HUDEP-2 (cell line): Measurements from ENCODE around the gene TOMM20.
"Not testable (repeated sequence)": the region's sequence is repeated elsewhere in the genome, so short reads cannot be mapped to it uniquely, and the experiment has no call there.

Experiments used
- DNase-seq, 76 experiments: peaks; one replicate each; lab custom pipeline; 2025; ENCODE audit not compliant: unreplicated experiment in 76 of 76; lab: John Stamatoyannopoulos, UW

TOMM20 gene

GRCh38 chr1:235128456-235129328 lies at the start of gene TOMM20:
Gene TOMM20 (minus strand): TSS chr1:235128837. CDS start chr1:235128715, 122 bp downstream.
- peak in 75 of 76 experiments; percentile 53 to 98 (median 93) for DNase-seq

GRCh38 chr1:235176486-235176885 lies 47.8 kb upstream of the TOMM20 start:
- DNase-seq: no peak

GRCh38 chr1:235169986-235170385 lies 41.3 kb upstream of the TOMM20 start:
- DNase-seq: no peak

GRCh38 chr1:235168375-235168774 lies 39.7 kb upstream of the TOMM20 start:
- DNase-seq: no peak

- peak in 1 of 76 experiments; percentile 7 for DNase-seq
Measured at GRCh38 chr1:235161685-235162327, 33.2 kb upstream of the TOMM20 start.

- peak in 75 of 76 experiments; percentile 30 to 95 (median 82) for DNase-seq
Measured at GRCh38 chr1:235160957-235161684, 32.5 kb upstream of the TOMM20 start, which contains the start of gene RBM34. Gene RBM34 (minus strand): TSS chr1:235161250. CDS start chr1:235161226, 24 bp downstream.

GRCh38 chr1:235160383-235160956 lies 31.8 kb upstream of the TOMM20 start:
- peak in 7 of 76 experiments; percentile 3 to 63 (median 40) for DNase-seq

GRCh38 chr1:235159930-235160329 lies 31.3 kb upstream of the TOMM20 start:
- not testable (repeated sequence) for DNase-seq

- DNase-seq: not testable (repeated sequence)
Measured at GRCh38 chr1:235159284-235159683, 30.6 kb upstream of the TOMM20 start.

- DNase-seq: no peak
Measured at GRCh38 chr1:235158680-235159079, 30.0 kb upstream of the TOMM20 start.

- DNase-seq: no peak
Measured at GRCh38 chr1:235157150-235157549, 28.5 kb upstream of the TOMM20 start.

GRCh38 chr1:235156740-235157139 lies 28.1 kb upstream of the TOMM20 start:
- DNase-seq: no peak

GRCh38 chr1:235156265-235156664 lies 27.6 kb upstream of the TOMM20 start:
- DNase-seq: no peak

- no peak for DNase-seq
Measured at GRCh38 chr1:235152235-235152634, 23.6 kb upstream of the TOMM20 start.

- no peak for DNase-seq
Measured at GRCh38 chr1:235151033-235151432, 22.4 kb upstream of the TOMM20 start.

- DNase-seq: no peak
Measured at GRCh38 chr1:235149824-235150223, 21.2 kb upstream of the TOMM20 start.

- DNase-seq: no peak
Measured at GRCh38 chr1:235147269-235147668, 18.6 kb upstream of the TOMM20 start.

GRCh38 chr1:235145639-235146038 lies 17.0 kb upstream of the TOMM20 start:
- no peak for DNase-seq

- DNase-seq: no peak
Measured at GRCh38 chr1:235142991-235143390, 14.4 kb upstream of the TOMM20 start.

- no peak for DNase-seq
Measured at GRCh38 chr1:235139315-235139714, 10.7 kb upstream of the TOMM20 start.

GRCh38 chr1:235138821-235139220 lies 10.2 kb upstream of the TOMM20 start:
- no peak for DNase-seq
